ENCODE data around the gene FAM170B.

DNA sequence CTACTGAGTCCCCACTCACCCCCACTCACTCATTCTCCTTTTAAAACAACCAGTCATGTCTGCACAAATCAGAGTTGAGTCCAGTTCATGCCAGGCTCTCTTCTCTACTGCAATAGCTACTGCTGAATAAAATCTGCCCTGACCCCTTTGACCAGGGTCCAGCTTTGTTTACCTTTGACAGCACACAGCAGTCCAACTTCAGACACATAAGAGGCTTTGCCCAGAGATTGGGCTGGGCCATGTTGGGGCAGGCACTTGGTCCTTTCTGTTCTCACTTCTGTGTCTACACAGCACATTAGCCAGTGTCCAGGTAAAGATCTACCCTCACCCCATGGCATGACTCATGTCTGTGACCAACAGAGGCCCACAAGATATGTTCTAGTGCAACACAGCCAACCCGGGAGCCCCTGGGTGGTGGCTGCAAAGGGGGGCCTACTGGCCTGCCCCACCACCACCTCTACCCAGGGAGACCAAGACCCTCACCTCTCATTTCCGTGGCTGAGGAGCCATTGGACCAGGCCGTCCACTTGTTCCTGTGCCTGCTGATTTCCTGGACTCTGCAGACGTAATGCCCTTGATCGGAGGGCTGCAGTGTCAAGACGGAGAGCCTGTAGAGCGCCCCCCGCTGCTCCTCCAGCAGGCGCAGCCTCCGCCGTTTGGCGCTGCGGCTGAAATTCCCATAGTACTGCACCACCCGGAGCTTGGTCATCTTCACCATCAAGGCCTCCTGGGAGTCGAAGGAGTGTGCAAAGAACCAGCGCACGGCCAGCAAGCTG is 26.5 kb downstream of the FAM170B start:
- TF ChIP-seq, protein P1, sequence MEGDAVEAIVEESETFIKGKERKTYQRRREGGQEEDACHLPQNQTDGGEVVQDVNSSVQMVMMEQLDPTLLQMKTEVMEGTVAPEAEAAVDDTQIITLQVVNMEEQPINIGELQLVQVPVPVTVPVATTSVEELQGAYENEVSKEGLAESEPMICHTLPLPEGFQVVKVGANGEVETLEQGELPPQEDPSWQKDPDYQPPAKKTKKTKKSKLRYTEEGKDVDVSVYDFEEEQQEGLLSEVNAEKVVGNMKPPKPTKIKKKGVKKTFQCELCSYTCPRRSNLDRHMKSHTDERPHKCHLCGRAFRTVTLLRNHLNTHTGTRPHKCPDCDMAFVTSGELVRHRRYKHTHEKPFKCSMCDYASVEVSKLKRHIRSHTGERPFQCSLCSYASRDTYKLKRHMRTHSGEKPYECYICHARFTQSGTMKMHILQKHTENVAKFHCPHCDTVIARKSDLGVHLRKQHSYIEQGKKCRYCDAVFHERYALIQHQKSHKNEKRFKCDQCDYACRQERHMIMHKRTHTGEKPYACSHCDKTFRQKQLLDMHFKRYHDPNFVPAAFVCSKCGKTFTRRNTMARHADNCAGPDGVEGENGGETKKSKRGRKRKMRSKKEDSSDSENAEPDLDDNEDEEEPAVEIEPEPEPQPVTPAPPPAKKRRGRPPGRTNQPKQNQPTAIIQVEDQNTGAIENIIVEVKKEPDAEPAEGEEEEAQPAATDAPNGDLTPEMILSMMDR (conservative IDR thresholded peaks at IDR 0.05; ENCODE audit: low read depth, low read length), result no peak
- TF ChIP-seq EZH2 (IDR thresholded peaks at IDR 0.05; ENCODE audit: low read length, unreplicated experiment), result no peak

Data from PC-3 (cell line).